Thyroid gland (tissue), 4 donors: ENCODE results near the gene RUSF1. TPM values are rescaled to one million over a fixed set of nuclear protein-coding genes. Genes with fewer than 3 reads are reported as not detected.

Experiments used
- DNase-seq, 2 donors: peaks; one replicate each; pipeline ENCODE4 v3.0.0-alpha.2; 2019
- H3K27ac ChIP-seq, 3 donors: fragments of 200-600 bp; sonication (generic); 1 replicate in 2 of 3; 2 replicates in 1 of 3; pipeline ENCODE4 v1.5.1; 2016 to 2019; ENCODE audit warnings: mild to moderate bottlenecking in 1 of 3, moderate library complexity in 1 of 3
- H3K27me3 ChIP-seq: fragments of 200-600 bp; sonication (generic); one replicate; pipeline ENCODE4 v1.5.1; 2019
- H3K36me3 ChIP-seq, 2 donors: fragments of 200-600 bp; sonication (generic); one replicate each; pipeline ENCODE4 v1.5.1; 2016 to 2019
- H3K4me1 ChIP-seq, 2 donors: fragments of 200-600 bp; sonication (generic); one replicate each; pipeline ENCODE4 v1.5.1; 2017 to 2019
- H3K4me3 ChIP-seq, 3 donors: fragments of 200-600 bp; sonication (generic); replicated peaks in 1 of 3; 1 replicate in 2 of 3; 2 replicates in 1 of 3; pipeline ENCODE4 v1.5.1; 2016; ENCODE audit warnings: mild to moderate bottlenecking in 1 of 3
- H3K9me3 ChIP-seq: fragments of 200-600 bp; sonication (generic); one replicate; pipeline ENCODE4 v1.5.1; 2017
- POLR2A ChIP-seq, 2 donors: fragments of 450-650 bp; IDR thresholded peaks; one replicate each; pipeline ENCODE4 v1.6.1; 2017; ENCODE audit warnings: antibody characterized with exemption in 2 of 2, mild to moderate bottlenecking in 2 of 2, moderate library complexity in 1 of 2
- WGBS, 2 donors: methylation state at CpG; one replicate each; pipeline ENCODE4 v1.1.5; 2017; 5-methylcytosine and 5-hydroxymethylcytosine counted together
- intact Hi-C: fragments of 100-400 bp; cut with DNase I; formaldehyde crosslinking; loops from one replicate; pipeline ENCODE4 v1.15.1; 2023
- total RNA-seq, 4 donors: library from RNA; depleted of rRNA; stranded (reverse); fragments of >200 nt; gene quantifications; one replicate each; pipeline ENCODE4 v1.2.3, GENCODE V29; 2016
- TF ChIP-seq, protein P1 (sequence below), 6 experiments: fragments of 200-600 bp in 3 of 6; fragments of 450-650 bp in 3 of 6; sonication (generic) in 3 of 6; IDR thresholded peaks; one replicate each; pipeline ENCODE4 v1.5.1; 2016 to 2019; ENCODE audit warnings: antibody characterized with exemption in 6 of 6, mild to moderate bottlenecking in 2 of 6, inconsistent platforms in 1 of 6, moderate library complexity in 1 of 6

The RUSF1 gene
- total RNA-seq, 4 donors from 2014 or later, result 77.8 to 136 (median 129) TPM

DNA sequence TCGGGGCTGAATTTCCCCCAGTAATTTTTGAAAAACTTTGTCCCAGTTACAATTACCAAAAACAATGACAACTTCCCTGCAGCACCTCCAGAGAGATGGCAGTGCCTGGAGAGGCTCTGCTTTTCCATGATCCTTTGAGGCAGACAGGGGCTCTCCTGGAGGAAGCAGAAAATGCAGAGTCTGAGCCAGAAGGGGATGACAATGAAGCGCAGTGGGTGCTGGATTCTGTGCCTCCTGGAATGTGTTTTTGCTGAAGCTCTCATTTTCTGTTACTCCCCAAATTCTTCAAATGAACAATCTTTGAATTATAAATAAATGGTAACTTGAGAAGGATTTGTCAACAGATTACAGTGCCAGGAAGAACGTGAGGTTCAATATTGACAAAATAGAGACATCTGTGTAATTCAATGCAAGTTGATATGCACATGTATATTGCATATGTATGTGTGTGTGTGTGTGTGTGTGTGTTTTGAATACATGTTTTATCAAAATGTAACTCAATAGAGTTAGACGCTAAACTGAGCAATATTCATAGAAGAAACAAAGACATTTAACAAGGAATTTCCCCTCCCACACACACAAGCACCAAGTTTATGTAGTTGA lies 9.7 kb upstream of the RUSF1 start:
- Histone ChIP-seq H3K4me1 (no peaks in the 10 kb centered on the region), H3K27me3 (no peaks in the 10 kb centered on the region), H3K4me3 (no peak overlapping the region), H3K36me3 (no peaks in the 10 kb centered on the region), H3K27ac (no peak overlapping the region), H3K9me3 (no peaks in the 10 kb centered on the region)
- 80 to 85% methylated on average over 4 of the region's 4 CpGs for WGBS, 2 donors
- DNase-seq, result no peak
- TF ChIP-seq, protein P1, sequence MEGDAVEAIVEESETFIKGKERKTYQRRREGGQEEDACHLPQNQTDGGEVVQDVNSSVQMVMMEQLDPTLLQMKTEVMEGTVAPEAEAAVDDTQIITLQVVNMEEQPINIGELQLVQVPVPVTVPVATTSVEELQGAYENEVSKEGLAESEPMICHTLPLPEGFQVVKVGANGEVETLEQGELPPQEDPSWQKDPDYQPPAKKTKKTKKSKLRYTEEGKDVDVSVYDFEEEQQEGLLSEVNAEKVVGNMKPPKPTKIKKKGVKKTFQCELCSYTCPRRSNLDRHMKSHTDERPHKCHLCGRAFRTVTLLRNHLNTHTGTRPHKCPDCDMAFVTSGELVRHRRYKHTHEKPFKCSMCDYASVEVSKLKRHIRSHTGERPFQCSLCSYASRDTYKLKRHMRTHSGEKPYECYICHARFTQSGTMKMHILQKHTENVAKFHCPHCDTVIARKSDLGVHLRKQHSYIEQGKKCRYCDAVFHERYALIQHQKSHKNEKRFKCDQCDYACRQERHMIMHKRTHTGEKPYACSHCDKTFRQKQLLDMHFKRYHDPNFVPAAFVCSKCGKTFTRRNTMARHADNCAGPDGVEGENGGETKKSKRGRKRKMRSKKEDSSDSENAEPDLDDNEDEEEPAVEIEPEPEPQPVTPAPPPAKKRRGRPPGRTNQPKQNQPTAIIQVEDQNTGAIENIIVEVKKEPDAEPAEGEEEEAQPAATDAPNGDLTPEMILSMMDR (IDR thresholded peaks at IDR 0.05), result no peak
- no peak for TF ChIP-seq POLR2A (IDR thresholded peaks at IDR 0.05)
- intact Hi-C loops, result no loop called here

DNA sequence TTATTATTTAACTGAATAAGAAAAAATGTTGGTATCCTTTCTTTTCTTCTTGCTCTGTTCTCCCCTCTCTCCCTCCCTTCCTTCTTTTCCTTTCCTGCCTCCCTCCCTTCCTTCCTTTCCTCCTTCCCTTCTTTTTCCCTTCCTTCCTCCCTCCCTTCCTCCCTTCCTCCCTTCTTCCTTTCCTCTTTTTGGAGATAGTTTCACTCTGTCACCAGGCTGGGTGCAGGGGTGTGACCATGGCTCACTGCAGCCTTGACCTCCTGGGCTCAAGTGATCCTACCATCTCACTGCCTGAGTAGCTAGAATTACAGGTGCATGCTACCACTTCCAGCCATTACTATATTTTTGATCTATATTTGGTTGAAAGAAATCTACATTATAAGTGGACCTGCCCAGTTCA lies 5.7 kb upstream of the RUSF1 start:
- no peak overlapping the region for H3K27ac ChIP-seq
- no peaks in the 10 kb centered on the region for H3K27me3 ChIP-seq
- H3K36me3 ChIP-seq, result no peaks in the 10 kb centered on the region
- no peak overlapping the region for H3K4me3 ChIP-seq
- TF ChIP-seq POLR2A (IDR thresholded peaks at IDR 0.05), result no peak
- TF ChIP-seq, protein P1 (IDR thresholded peaks at IDR 0.05), result no peak
- H3K9me3 ChIP-seq, result no peaks in the 10 kb centered on the region
- peaks cover 8 to 12% of the 10 kb centered on the region in 2 donors for H3K4me1 ChIP-seq
- intact Hi-C loops, result no loop called here
- no peak for DNase-seq

DNA sequence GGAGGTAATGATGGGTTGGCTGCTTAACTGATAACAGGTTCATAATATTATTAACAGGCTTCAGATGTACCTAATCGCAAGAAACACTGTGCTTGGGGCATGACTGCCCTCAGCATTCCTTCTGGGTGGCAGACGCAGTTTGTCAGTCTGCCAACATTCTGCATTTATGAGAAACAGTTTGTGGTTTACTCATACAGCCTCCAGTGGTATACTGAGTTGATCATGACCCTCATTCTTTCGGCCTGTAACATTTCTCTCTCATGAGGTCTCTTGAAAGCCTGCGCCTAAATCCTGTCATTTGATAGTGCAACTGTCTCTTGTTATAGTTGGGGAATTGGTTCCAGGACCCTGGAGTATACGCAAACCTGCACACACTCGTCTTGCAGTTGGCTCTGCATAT lies 4.9 kb upstream of the RUSF1 start:
- intact Hi-C loops, result no loop called here
- 73 to 85% methylated on average over 6 of the region's 6 CpGs for WGBS, 2 donors
- H3K27ac ChIP-seq, result no peak overlapping the region
- TF ChIP-seq, protein P1 (IDR thresholded peaks at IDR 0.05), result no peak
- no peak for TF ChIP-seq POLR2A (IDR thresholded peaks at IDR 0.05)
- peaks cover 8 to 12% of the 10 kb centered on the region in 2 donors for H3K4me1 ChIP-seq
- no peaks in the 10 kb centered on the region for H3K9me3 ChIP-seq
- no peak overlapping the region for H3K4me3 ChIP-seq
- H3K27me3 ChIP-seq, result no peaks in the 10 kb centered on the region
- H3K36me3 ChIP-seq, result no peaks in the 10 kb centered on the region
- DNase-seq, result no peak

DNA sequence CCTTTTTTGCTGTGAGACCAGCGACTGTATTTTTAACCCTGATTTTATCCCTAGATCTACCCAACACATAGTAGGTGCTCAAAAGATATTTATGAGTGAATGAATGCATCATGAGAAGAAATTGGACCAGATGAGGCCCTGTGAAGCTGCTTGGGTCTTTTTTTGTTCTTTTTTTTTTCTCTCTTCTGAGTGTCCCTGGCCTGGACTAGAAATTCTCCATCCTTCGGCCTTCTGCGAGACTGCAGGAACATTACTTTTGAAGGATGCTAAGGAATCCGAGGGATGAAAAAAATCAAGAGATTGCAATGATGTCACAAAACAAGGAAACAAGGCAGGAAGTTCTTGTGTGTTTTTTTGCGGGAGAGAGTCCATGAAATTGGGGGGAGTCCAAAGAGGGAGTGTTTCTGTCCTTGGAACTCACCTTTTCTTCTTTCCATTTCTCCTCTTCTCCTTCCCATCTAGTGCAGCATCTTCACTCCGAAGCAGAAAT lies 560 bp upstream of the RUSF1 start:
- H3K9me3 ChIP-seq, result no peaks in the 10 kb centered on the region
- WGBS, 2 donors, result 11 to 13% methylated on average over 6 of the region's 6 CpGs
- peaks cover 18 to 41% of the 10 kb centered on the region in 2 donors for H3K4me1 ChIP-seq
- no peaks in the 10 kb centered on the region for H3K36me3 ChIP-seq
- no peaks in the 10 kb centered on the region for H3K27me3 ChIP-seq
- peak overlapping the region; percentile 88 to 95 (median 89) for H3K27ac ChIP-seq
- peak overlapping the region; percentile 28 to 94 (median 90) for H3K4me3 ChIP-seq
- no peak for DNase-seq
- TF ChIP-seq POLR2A (IDR thresholded peaks at IDR 0.05), result no peak
- TF ChIP-seq, protein P1 (IDR thresholded peaks at IDR 0.05), result no peak
- intact Hi-C loops, result no loop called here

DNA sequence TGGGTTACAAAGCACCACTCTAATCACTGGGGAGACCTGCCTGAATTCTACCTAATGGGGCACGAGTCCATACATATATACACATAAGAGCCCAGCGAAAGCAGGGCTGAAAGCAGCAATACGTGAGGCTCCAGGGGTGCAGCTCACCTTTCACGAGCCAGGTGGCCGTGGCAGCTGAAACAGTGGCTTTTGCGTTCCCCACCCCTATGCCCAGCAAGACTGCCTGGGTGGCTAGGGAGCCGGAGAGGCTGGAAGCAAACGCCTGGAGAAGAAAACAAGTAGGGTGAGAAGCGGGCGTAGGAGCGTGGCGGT lies 618 bp downstream of the RUSF1 start:
- H3K4me3 ChIP-seq, result peak overlapping the region; percentile 28 to 94 (median 90)
- WGBS, 2 donors, result 1% methylated on average over 12 of the region's 12 CpGs
- H3K27me3 ChIP-seq, result no peaks in the 10 kb centered on the region
- no peak for DNase-seq
- intact Hi-C loops, result no loop called here
- H3K36me3 ChIP-seq, result no peaks in the 10 kb centered on the region
- H3K27ac ChIP-seq, result peak overlapping the region; percentile 88 to 95 (median 89)
- TF ChIP-seq, protein P1 (IDR thresholded peaks at IDR 0.05), result no peak
- H3K4me1 ChIP-seq, result peaks cover 21 to 53% of the 10 kb centered on the region in 2 donors
- no peaks in the 10 kb centered on the region for H3K9me3 ChIP-seq
